ENCODE results near the gene BAHCC1. TPM values are rescaled to one million over a fixed set of nuclear protein-coding genes. Genes with fewer than 3 reads are reported as not detected.

Gene BAHCC1
- total RNA-seq, 1 experiment from 2014 or later: 0.17 TPM

- Mint-ChIP-seq H3K27me3 (ENCODE audit: unreplicated experiment) (no peaks in the 10 kb centered on the region), H3K4me1 (ENCODE audit: low read depth, unreplicated experiment) (peaks cover 32% of the 10 kb centered on the region), H3K27ac (ENCODE audit: unreplicated experiment) (peak overlapping the region; percentile 98), H3K9me3 (ENCODE audit: low read depth, unreplicated experiment) (no peaks in the 10 kb centered on the region), H3K36me3 (ENCODE audit: insufficient read depth, unreplicated experiment) (peaks cover 92% of the 10 kb centered on the region), H3K4me3 (ENCODE audit: low read depth, unreplicated experiment) (peak overlapping the region; percentile 100)
- intact Hi-C loops (cut with micrococcal nuclease; ENCODE audit: unreplicated experiment): loop anchor here (10.0 kb wide), 1 partner anchor 469 kb away; no protein-coding TSS in a partner anchor
- CTCF ChIA-PET: no interaction called here
- BruUV-seq (replicated peaks): no TSS peak
- no peak for TF ChIP-seq CTCF (IDR thresholded peaks at IDR 0.05; ENCODE audit: unreplicated experiment)
- peak; percentile 77 for DNase-seq
Measured at GRCh38 chr17:81513753-81514488, 118.7 kb downstream of the BAHCC1 start.

DNA sequence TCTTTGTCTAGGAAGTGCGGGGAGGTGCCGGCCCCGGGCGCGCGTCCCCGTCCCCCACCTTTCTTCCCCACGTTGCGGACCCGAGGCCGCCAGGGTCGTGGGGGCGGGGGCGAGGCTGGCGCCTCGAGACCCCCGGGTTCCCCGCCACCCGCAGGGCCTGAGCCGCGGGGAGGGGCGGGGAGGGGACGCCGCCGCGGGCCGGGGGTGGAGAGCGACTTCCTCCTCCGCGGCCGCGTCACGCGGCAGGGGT lies 119.2 kb downstream of the BAHCC1 start:
- intact Hi-C loops (cut with micrococcal nuclease; ENCODE audit: unreplicated experiment): loop anchor here (10.0 kb wide), 1 partner anchor 470 kb away; no protein-coding TSS in a partner anchor
- CTCF ChIA-PET: no interaction called here
- peak overlapping the region; percentile 100 for H3K4me3 Mint-ChIP-seq (ENCODE audit: low read depth, unreplicated experiment)
- H3K27ac Mint-ChIP-seq (ENCODE audit: unreplicated experiment): peak overlapping the region; percentile 98
- BruUV-seq (replicated peaks): no TSS peak
- peaks cover 28% of the 10 kb centered on the region for H3K4me1 Mint-ChIP-seq (ENCODE audit: low read depth, unreplicated experiment)
- H3K9me3 Mint-ChIP-seq (ENCODE audit: low read depth, unreplicated experiment): no peaks in the 10 kb centered on the region
- no peak for DNase-seq
- TF ChIP-seq CTCF (IDR thresholded peaks at IDR 0.05; ENCODE audit: unreplicated experiment): no peak
- no peaks in the 10 kb centered on the region for H3K27me3 Mint-ChIP-seq (ENCODE audit: unreplicated experiment)
- H3K36me3 Mint-ChIP-seq (ENCODE audit: insufficient read depth, unreplicated experiment): peaks cover 92% of the 10 kb centered on the region

- no TSS peak for BruUV-seq (replicated peaks)
Measured at GRCh38 chr17:81514739-81515529, 119.7 kb downstream of the BAHCC1 start.

More at GRCh38 chr17:81514739-81515529, 119.7 kb downstream of the BAHCC1 start:
- peak overlapping the region; percentile 100 for H3K4me3 Mint-ChIP-seq (ENCODE audit: low read depth, unreplicated experiment)
- no peak for TF ChIP-seq CTCF (IDR thresholded peaks at IDR 0.05; ENCODE audit: unreplicated experiment)
- intact Hi-C loops (cut with micrococcal nuclease; ENCODE audit: unreplicated experiment): loop anchor here (10.0 kb wide), 1 partner anchor 470 kb away; no protein-coding TSS in a partner anchor
- peaks cover 25% of the 10 kb centered on the region for H3K4me1 Mint-ChIP-seq (ENCODE audit: low read depth, unreplicated experiment)
- CTCF ChIA-PET: interaction anchor here (0.6 kb wide), 1 partner anchor 9 kb away, joined by 3 read pairs; no protein-coding TSS in a partner anchor
- peak overlapping the region; percentile 98 for H3K27ac Mint-ChIP-seq (ENCODE audit: unreplicated experiment)
- peak; percentile 95 for DNase-seq
- no peaks in the 10 kb centered on the region for H3K9me3 Mint-ChIP-seq (ENCODE audit: low read depth, unreplicated experiment)
- H3K27me3 Mint-ChIP-seq (ENCODE audit: unreplicated experiment): no peaks in the 10 kb centered on the region
- peaks cover 91% of the 10 kb centered on the region for H3K36me3 Mint-ChIP-seq (ENCODE audit: insufficient read depth, unreplicated experiment)

All from Calu3 (cell line).